Activated naive CD4-positive, alpha-beta T cell treated with anti-CD3 and anti-CD28 coated beads for 36 hours (primary cell): ENCODE data around the gene CDIPT. TPM values are rescaled to one million over a fixed set of nuclear protein-coding genes. Genes with fewer than 3 reads are reported as not detected.
A peak's percentile ranks its signal among the peaks of the same experiment; 100 is the strongest.
"Not testable (repeated sequence)": the region's sequence is repeated elsewhere in the genome, so short reads cannot be mapped to it uniquely, and the experiment has no call there.

Source experiments
- CTCF ChIA-PET: fragments of 350-600 bp; sonication (Branson Sonifier 250); formaldehyde crosslinking; loops from one replicate; lab custom pipeline; 2021; ENCODE audit warnings: antibody characterized with exemption; lab: Charles Lee
- DNase-seq: peaks from one replicate; pipeline ENCODE4 v3.0.0-alpha.2; 2020
- H3K27ac Mint-ChIP-seq: one replicate; pipeline ENCODE4 v1.8.0; 2021; ENCODE audit warnings: mild to moderate bottlenecking, mixed read lengths
- H3K27me3 Mint-ChIP-seq: one replicate; pipeline ENCODE4 v1.8.0; 2021; ENCODE audit warnings: low read depth, mixed read lengths
- H3K36me3 Mint-ChIP-seq: one replicate; pipeline ENCODE4 v1.8.0; 2021; ENCODE audit warnings: low read depth, mixed read lengths
- H3K4me1 Mint-ChIP-seq: one replicate; pipeline ENCODE4 v1.8.0; 2021; ENCODE audit warnings: low read depth, mixed read lengths
- H3K4me3 Mint-ChIP-seq: one replicate; pipeline ENCODE4 v1.8.0; 2021; ENCODE audit warnings: mild to moderate bottlenecking, moderate library complexity, mixed read lengths
- H3K9me3 Mint-ChIP-seq: one replicate; pipeline ENCODE4 v1.8.0; 2021; ENCODE audit warnings: mixed read lengths
- intact Hi-C: fragments of 100-400 bp; cut with micrococcal nuclease; formaldehyde crosslinking; loops from one replicate; pipeline ENCODE4 v1.15.1; 2023
- total RNA-seq, 2 experiments: library from RNA; stranded (reverse); gene quantifications; one replicate each; pipeline ENCODE4 v1.2.3, GENCODE V29; 2021

Gene CDIPT, protein sequence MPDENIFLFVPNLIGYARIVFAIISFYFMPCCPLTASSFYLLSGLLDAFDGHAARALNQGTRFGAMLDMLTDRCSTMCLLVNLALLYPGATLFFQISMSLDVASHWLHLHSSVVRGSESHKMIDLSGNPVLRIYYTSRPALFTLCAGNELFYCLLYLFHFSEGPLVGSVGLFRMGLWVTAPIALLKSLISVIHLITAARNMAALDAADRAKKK
- 10 to 100 TPM; 29.0 to 31.0 TPM for total RNA-seq

DNA sequence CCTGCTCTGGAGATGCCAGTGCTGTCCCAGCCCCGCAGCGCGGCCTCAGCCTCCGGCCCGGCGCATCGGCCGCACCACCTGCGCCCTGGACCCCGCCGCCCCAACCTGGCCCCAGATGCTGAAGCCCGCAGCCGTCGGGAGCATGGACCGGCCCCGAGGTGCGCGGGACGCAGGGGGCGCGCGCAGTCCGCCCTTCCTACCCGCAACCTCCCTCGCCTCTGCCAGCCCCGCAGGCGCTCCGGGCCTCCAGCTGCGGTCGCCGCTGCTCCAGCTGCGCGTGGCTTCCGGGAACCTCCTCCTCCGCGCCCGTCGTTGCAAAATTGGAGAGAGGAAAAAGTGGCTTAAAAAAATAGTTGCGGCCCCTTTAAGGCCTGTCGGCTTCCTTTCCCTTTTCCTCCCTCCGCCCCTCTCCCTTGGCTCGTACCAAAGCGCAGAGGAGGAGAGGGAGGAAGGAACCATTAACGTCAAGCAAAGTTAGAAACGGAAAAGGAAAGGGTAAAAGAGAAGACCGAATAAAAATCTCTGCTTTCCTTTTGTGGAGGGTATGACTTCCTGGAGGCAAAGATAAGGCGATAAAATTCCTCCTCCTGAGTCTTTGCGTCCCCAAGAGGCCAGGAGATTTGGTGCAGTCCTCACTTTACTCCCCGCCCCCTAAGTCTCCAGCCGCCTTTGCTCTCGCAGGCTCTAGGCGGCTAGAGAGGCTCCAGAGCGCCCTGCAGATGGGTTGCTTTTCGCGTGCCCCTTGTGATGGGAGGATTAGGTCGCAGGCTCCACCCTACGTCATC lies at the start of gene CDIPT:
Gene CDIPT (minus strand): TSS at position 343 of the 785 bp plus-strand sequence. CDS start 369 bp downstream, outside the sequence.
- Mint-ChIP-seq H3K4me3 (peak within 1 kb of the TSS; percentile 95), H3K27ac (peak within 1 kb of the TSS; percentile 99), H3K36me3 (peaks cover 7% of the 10 kb centered on the region), H3K4me1 (peaks cover 22% of the 10 kb centered on the region), H3K27me3 (no peaks in the 10 kb centered on the region), H3K9me3 (no peaks in the 10 kb centered on the region)
- peak; percentile 96 for DNase-seq
- intact Hi-C loops: loop anchor here (1.0 to 5.0 kb wide), 11 partner anchors 36 to 163 kb away; partner anchors contain the start of genes ASPHD1, C16orf92, HIRIP3 and KCTD13
- CTCF ChIA-PET: interaction anchor here (0.6 to 1.5 kb wide), 5 partner anchors 15 to 170 kb away, joined by 3 to 5 read pairs (median 4); no protein-coding TSS in a partner anchor

DNA sequence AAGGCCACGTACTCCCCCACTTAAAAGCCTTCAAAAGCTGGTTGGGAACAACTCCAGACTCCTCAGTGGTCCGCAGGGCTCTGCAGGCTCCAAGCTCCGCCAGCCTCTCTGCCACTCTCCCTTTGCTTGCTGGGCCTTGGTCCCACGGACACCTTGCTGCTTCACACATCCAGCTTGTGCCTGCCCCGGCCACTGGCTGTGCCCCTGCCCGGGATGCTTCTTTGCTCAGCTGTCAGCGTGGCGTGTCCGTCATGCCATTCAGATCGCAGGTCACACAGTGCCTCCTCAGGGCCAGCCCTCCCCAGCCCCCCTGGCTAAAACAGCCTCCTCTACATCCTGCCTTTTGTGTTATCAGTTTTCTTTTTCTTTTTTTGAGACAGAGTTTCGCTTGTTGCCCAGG lies 49.1 kb upstream of the CDIPT start:
- CTCF ChIA-PET: interaction anchor here (1.2 kb wide), 1 partner anchor 221 kb away, joined by 3 read pairs; no protein-coding TSS in a partner anchor
- H3K4me1 Mint-ChIP-seq: peaks cover 8% of the 10 kb centered on the region
- H3K4me3 Mint-ChIP-seq: no peak overlapping the region
- H3K36me3 Mint-ChIP-seq: peaks cover 13% of the 10 kb centered on the region
- DNase-seq: no peak
- H3K27me3 Mint-ChIP-seq: no peaks in the 10 kb centered on the region
- H3K27ac Mint-ChIP-seq: no peak overlapping the region
- intact Hi-C loops: no loop called here
- no peaks in the 10 kb centered on the region for H3K9me3 Mint-ChIP-seq

DNA sequence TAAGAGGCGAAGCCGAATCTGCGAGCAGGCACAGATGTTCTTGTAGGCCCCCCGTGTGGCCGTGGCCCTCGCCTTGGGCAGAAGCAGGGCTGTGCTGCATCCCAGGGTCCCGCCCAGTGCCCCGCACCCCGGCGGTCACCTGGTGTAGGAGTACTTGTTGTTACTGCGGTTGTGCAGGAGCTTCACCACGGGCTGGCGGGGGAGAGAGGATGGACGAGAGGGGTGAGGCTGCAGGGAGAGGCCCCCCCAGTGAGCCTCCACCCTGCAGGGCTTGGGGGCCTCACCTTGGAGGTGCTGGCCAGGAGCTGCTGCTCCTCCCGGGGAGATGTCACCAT lies 48.6 kb upstream of the CDIPT start:
- Mint-ChIP-seq H3K4me3 (no peak overlapping the region), H3K27me3 (no peaks in the 10 kb centered on the region)

DNA sequence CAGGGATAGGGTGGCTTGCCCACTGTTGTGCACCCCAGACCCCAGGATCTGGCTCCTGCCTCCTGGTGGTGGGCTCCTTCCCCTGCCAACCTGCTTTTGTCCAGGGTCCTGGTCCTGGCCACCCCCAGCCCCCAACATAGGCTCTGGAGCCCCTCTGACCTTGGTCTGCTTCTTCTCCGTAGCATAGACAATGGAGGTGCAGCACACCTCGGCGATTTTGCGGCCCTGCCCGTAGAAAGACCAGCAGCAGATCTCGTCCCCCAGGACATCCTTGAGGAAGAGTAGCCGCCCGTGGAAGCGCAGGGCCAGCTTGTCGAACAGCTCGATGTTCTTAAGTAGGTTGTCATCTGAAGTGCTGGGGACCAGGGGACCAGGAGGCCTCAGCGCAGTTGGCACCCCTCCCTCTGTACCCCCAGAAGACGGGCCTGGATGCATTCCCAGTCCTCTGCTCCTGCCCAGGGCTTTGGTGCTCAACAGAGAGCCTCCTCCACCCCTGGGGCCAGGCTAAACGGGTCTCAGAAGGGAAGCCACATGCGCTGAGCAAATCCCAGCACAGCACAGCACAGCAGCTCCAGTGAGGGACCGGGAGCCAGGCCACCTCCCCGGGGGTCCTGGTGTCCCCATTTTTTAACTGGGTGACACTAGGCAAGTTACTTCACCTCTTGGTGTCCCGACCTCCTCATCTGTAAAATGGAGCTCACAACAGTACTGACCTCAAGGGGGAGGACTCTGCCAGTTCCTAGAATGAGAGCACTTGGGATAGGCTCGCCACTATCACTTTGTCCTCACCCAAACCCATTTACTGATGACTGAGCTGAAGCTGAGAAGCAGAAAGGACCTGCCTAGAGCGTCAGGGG lies 48.0 kb upstream of the CDIPT start:
- intact Hi-C loops: no loop called here
- Mint-ChIP-seq H3K9me3 (no peaks in the 10 kb centered on the region), H3K4me1 (peaks cover 5% of the 10 kb centered on the region), H3K36me3 (peaks cover 10% of the 10 kb centered on the region), H3K27me3 (no peaks in the 10 kb centered on the region), H3K4me3 (no peak overlapping the region), H3K27ac (peak overlapping the region; percentile 24)
- CTCF ChIA-PET: interaction anchor here (1.2 kb wide), 1 partner anchor 220 kb away, joined by 3 read pairs; no protein-coding TSS in a partner anchor
- no peak for DNase-seq

More for the DNA sequence above, 48.6 kb upstream of the CDIPT start:
- Mint-ChIP-seq H3K4me1 (peaks cover 8% of the 10 kb centered on the region), H3K27ac (peak overlapping the region; percentile 24), H3K36me3 (peaks cover 10% of the 10 kb centered on the region), H3K9me3 (no peaks in the 10 kb centered on the region)
- CTCF ChIA-PET: interaction anchor here (1.2 kb wide), 1 partner anchor 220 kb away, joined by 3 read pairs; no protein-coding TSS in a partner anchor
- intact Hi-C loops: no loop called here
- DNase-seq: no peak

DNA sequence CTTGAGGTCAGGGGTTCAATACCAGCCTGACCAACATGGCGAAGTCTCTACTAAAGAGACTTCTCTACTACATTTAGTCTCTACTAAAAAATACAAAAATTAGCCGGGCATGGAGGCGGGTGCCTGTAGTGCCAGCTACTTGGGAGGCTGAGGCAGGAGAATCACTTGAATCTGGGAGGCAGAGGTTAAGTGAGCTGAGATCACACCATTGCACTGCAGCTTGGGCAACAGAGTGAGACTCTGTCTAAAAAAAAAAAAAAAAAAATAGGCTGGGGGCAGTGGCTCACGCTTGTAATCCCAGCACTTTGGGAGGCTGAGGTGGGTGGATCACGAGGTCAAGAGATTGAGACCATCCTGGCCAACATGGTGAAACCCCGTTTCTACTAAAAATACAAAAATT lies 46.8 kb upstream of the CDIPT start:
- H3K27me3 Mint-ChIP-seq, DNase-seq, CTCF ChIA-PET, H3K27ac Mint-ChIP-seq, H3K9me3 Mint-ChIP-seq, H3K4me3 Mint-ChIP-seq, H3K36me3 Mint-ChIP-seq, intact Hi-C loops, H3K4me1 Mint-ChIP-seq: not testable (repeated sequence)

DNA sequence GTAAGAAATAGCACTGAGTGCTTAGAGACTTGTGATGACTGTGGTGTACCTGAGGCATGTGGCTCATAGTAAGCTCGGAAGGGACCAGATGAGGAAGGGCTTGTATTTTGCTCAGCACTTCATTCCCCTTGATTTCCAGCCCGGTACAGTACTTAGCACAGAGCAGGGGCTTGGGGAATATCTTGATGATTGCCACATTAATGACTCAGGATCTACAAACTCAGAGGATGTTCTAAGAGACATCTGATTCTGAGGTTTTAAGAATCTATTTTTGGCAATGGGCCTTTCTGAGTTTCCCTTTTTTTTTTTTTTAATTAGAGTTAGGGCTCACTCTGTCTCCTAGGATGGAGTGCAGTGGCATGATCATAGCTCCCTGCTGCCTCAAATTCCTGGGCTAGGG lies 46.4 kb upstream of the CDIPT start:
- Mint-ChIP-seq H3K36me3 (peaks cover 8% of the 10 kb centered on the region), H3K9me3 (no peaks in the 10 kb centered on the region), H3K27ac (no peak overlapping the region), H3K27me3 (no peaks in the 10 kb centered on the region), H3K4me3 (no peak overlapping the region), H3K4me1 (no peaks in the 10 kb centered on the region)
- CTCF ChIA-PET: no interaction called here
- intact Hi-C loops: no loop called here
- DNase-seq: no peak

DNA sequence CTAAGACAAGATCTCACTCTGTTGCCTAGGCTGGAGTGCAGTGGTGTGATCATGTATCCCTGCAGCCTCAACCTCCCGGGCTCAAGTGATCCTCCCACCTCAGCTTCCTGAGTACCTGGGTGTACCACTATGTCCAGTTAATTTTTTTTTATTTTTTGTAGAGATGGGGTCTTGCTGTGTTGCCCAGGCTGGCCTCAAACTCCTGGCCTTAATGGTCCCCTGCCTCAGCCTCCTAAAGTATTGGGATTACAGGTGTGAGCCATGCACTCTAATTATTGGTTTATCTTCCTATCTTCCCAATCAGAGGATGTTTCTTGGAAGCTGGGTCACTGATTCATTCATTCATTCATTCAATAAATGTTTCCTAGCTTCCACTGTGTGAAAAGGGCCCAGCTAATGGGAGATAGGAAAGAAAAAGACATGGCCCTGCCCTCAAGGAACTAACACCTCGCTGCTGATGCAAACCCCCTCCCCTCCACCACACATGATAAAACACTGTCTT lies 45.7 kb upstream of the CDIPT start:
- Mint-ChIP-seq H3K27ac (no peak overlapping the region), H3K4me1 (no peaks in the 10 kb centered on the region), H3K27me3 (no peaks in the 10 kb centered on the region), H3K4me3 (no peak overlapping the region), H3K9me3 (no peaks in the 10 kb centered on the region), H3K36me3 (peaks cover 3% of the 10 kb centered on the region)
- DNase-seq: no peak
- CTCF ChIA-PET: no interaction called here
- intact Hi-C loops: no loop called here

DNA sequence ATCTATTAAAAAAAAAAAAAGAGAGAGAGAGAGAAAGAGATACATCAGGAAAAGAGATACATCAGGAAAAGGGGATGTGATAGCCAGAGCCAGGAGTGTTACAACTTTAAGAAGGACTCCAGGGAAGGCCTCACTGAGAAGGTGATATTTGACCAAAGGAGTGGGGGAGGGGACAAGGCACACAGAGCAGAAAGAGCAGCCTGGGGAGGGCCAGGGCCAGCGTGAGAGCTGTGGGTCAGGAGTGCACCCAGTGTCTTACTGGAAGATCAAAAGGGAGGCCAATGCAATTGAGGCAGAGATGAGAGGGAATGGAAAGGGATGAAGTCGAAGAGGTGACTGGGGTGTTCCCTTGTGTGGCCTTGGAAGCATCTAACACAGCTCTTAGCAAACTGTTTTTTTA lies 44.9 kb upstream of the CDIPT start:
- no peak overlapping the region for H3K27ac Mint-ChIP-seq
- H3K36me3 Mint-ChIP-seq: no peaks in the 10 kb centered on the region
- no peaks in the 10 kb centered on the region for H3K9me3 Mint-ChIP-seq
- DNase-seq: no peak
- no peaks in the 10 kb centered on the region for H3K27me3 Mint-ChIP-seq
- intact Hi-C loops: no loop called here
- CTCF ChIA-PET: no interaction called here
- no peak overlapping the region for H3K4me3 Mint-ChIP-seq
- H3K4me1 Mint-ChIP-seq: no peaks in the 10 kb centered on the region

DNA sequence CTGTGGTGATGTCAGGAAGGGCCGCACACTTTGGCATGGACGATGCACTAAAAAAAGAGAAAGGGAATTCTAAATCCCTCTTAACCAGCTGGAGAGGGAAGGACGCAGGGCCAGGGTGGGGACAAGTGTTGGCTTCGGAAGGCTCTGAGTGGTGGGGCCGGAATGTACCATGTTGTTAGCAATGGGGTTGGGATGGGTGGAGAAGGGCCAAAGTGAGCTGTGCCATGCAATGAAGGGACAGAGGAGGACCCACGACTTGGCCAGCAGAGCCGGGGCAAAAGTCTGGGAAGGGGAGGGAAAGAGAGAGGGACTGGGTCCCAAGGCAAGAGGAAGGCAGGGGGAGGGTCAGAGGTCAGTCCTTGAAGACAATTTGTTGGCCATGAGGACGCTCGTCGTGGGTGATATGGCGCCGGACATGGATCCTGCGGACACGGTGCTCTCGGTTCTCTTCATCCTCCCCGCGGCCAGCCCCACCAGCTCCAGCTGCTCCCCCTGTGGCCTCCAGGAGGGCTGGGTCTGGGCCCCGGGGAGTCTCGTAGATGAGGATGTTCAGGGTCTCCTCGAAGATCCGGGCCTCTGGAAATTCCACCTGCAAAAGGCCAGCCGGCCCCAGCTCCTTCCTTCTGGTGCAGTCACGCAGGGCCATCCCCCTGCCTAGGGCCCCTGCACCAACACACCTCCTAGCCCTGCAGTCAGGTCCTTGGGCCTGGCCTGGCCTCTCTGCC lies 43.7 kb upstream of the CDIPT start:
- intact Hi-C loops: no loop called here
- Mint-ChIP-seq H3K36me3 (no peaks in the 10 kb centered on the region), H3K27ac (no peak overlapping the region), H3K27me3 (no peaks in the 10 kb centered on the region), H3K4me1 (peaks cover 3% of the 10 kb centered on the region), H3K9me3 (no peaks in the 10 kb centered on the region), H3K4me3 (no peak overlapping the region)
- no peak for DNase-seq
- CTCF ChIA-PET: interaction anchor here (1.0 kb wide), 1 partner anchor 10 kb away, joined by 3 read pairs; no protein-coding TSS in a partner anchor

DNA sequence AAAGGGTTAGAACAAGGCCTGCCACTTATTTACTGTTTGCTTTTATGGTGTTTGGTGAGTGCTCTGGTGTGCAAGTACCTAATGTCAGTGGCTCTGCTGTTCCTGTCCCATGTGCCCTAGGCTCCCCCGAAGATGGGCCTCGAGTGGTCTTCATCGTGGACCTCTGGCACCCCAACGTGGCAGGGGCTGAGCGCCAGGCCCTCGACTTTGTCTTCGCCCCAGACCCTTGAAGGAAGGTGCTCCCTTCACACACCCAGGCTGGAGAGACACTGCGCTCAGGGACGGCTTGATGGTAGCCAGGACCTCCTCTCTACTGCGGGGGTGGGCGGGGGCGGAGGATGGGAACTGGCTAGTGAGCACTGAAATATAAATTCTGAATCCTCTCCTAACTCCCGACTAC lies 42.6 kb upstream of the CDIPT start:
- CTCF ChIA-PET: no interaction called here
- H3K4me1 Mint-ChIP-seq: peaks cover 5% of the 10 kb centered on the region
- H3K36me3 Mint-ChIP-seq: no peaks in the 10 kb centered on the region
- H3K27ac Mint-ChIP-seq: no peak overlapping the region
- no peak overlapping the region for H3K4me3 Mint-ChIP-seq
- no peaks in the 10 kb centered on the region for H3K9me3 Mint-ChIP-seq
- intact Hi-C loops: no loop called here
- H3K27me3 Mint-ChIP-seq: no peaks in the 10 kb centered on the region
- DNase-seq: no peak

DNA sequence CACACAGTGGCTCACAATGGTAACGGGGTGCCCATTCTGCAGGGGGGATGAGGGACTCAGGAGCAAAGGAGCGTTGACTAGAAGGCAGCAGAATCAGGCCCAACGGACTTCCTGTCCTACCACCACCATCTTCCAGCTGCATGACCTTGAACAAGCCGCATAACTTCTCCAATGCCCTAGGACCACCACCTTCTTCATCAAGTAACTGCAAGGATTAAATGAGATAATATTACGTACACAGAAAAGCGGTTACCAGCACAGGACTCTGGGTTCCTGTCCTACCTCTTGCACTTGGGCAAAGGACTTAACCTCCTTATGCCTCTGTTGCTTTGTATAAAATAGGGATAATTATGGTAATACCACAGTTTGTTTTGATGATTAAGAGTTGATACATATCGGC lies 41.9 kb upstream of the CDIPT start:
- H3K4me1 Mint-ChIP-seq: peaks cover 9% of the 10 kb centered on the region
- CTCF ChIA-PET: interaction anchor here (1.1 kb wide), 1 partner anchor 12 kb away, joined by 3 read pairs; no protein-coding TSS in a partner anchor
- no peaks in the 10 kb centered on the region for H3K27me3 Mint-ChIP-seq
- H3K9me3 Mint-ChIP-seq: no peaks in the 10 kb centered on the region
- no peak overlapping the region for H3K4me3 Mint-ChIP-seq
- intact Hi-C loops: no loop called here
- H3K36me3 Mint-ChIP-seq: no peaks in the 10 kb centered on the region
- DNase-seq: no peak
- no peak overlapping the region for H3K27ac Mint-ChIP-seq
